A204.1 (cell line): ENCODE data around the gene LARGE1.
"Not testable (repeated sequence)": the region's sequence is repeated elsewhere in the genome, so short reads cannot be mapped to it uniquely, and the experiment has no call there.

Experiments
- FAIRE-seq: peaks from 2 replicates; lab custom pipeline; 2012; peaks lifted over from hg19 to GRCh38; lab: Jason Lieb, UNC

The LARGE1 gene

GRCh38 chr22:33405194-33405593, 515.1 kb downstream of the LARGE1 start:
- FAIRE-seq = no peak

- no peak for FAIRE-seq
Observed at GRCh38 chr22:33404723-33405122, 515.6 kb downstream of the LARGE1 start.

- no peak for FAIRE-seq
Observed at GRCh38 chr22:33402325-33402724, 518.0 kb downstream of the LARGE1 start.

GRCh38 chr22:33401291-33401690, 519.0 kb downstream of the LARGE1 start:
- no peak for FAIRE-seq

- no peak for FAIRE-seq
Observed at GRCh38 chr22:33400891-33401290, 519.4 kb downstream of the LARGE1 start.

GRCh38 chr22:33400061-33400840, 520.0 kb downstream of the LARGE1 start:
- FAIRE-seq = no peak

GRCh38 chr22:33397381-33397907, 522.8 kb downstream of the LARGE1 start:
- no peak for FAIRE-seq

- FAIRE-seq = no peak
Observed at GRCh38 chr22:33393432-33393831, 526.8 kb downstream of the LARGE1 start.

GRCh38 chr22:33391298-33391697, 529.0 kb downstream of the LARGE1 start:
- FAIRE-seq = no peak

- no peak for FAIRE-seq
Observed at GRCh38 chr22:33389936-33390335, 530.3 kb downstream of the LARGE1 start.

- no peak for FAIRE-seq
Observed at GRCh38 chr22:33386270-33386669, 534.0 kb downstream of the LARGE1 start.

GRCh38 chr22:33385611-33386010, 534.7 kb downstream of the LARGE1 start:
- no peak for FAIRE-seq

- no peak for FAIRE-seq
Observed at GRCh38 chr22:33382436-33382835, 537.8 kb downstream of the LARGE1 start.

GRCh38 chr22:33381531-33382406, 538.5 kb downstream of the LARGE1 start:
- no peak for FAIRE-seq

GRCh38 chr22:33380789-33381530, 539.3 kb downstream of the LARGE1 start:
- no peak for FAIRE-seq

GRCh38 chr22:33379836-33380235, 540.4 kb downstream of the LARGE1 start:
- FAIRE-seq = no peak

GRCh38 chr22:33372875-33373274, 547.4 kb downstream of the LARGE1 start:
- FAIRE-seq = no peak

GRCh38 chr22:33363256-33363655, 557.0 kb downstream of the LARGE1 start:
- FAIRE-seq = not testable (repeated sequence)

GRCh38 chr22:33362702-33363101, 557.6 kb downstream of the LARGE1 start:
- FAIRE-seq = no peak

GRCh38 chr22:33361581-33361980, 558.7 kb downstream of the LARGE1 start:
- FAIRE-seq = no peak

- FAIRE-seq = no peak
Observed at GRCh38 chr22:33357981-33358399, 562.3 kb downstream of the LARGE1 start.

- no peak for FAIRE-seq
Observed at GRCh38 chr22:33354928-33355327, 565.3 kb downstream of the LARGE1 start.
